Gastroesophageal sphincter (tissue), 3 donors: Measurements from ENCODE around the gene ZNF594.

Experiments
- EP300 ChIP-seq: sonication (generic); formaldehyde crosslinking; IDR thresholded peaks from one replicate; pipeline ENCODE4 v1.6.1; 2017; ENCODE audit warnings: antibody characterized with exemption, mild to moderate bottlenecking
- POLR2A ChIP-seq, 2 donors: fragments of 450-650 bp; IDR thresholded peaks; one replicate each; pipeline ENCODE4 v1.6.1; 2017; ENCODE audit warnings: antibody characterized with exemption in 2 of 2, mild to moderate bottlenecking in 2 of 2, moderate library complexity in 1 of 2
- TF ChIP-seq, protein P1 (sequence below), 4 experiments: fragments of 200-600 bp in 2 of 4; fragments of 450-650 bp in 2 of 4; sonication (generic) in 1 of 4; IDR thresholded peaks; one replicate each; pipeline ENCODE4 v1.5.1; 2017 to 2019; ENCODE audit warnings: antibody characterized with exemption in 4 of 4, mild to moderate bottlenecking in 2 of 4, moderate library complexity in 2 of 4

DNA sequence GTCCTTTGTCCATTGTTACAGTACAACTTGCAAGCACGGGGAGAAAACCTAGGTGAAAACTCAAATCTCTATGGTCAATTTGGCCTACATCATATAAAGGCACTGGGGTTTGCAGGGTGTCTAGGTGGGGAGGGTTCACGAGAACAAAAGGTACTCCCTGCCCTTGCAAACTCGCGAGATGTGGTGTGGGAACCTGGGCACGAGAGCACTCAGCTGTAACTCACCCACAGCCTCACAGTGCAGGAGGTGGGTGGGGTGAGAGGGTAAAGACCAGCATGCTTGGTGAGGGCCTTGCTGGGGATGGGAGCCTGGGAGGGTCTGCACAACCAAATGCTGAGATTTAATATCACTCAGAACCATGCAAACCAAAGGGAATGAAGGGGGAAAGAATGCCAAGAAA is 18.4 kb upstream of the ZNF594 start:
- TF ChIP-seq, protein P1, sequence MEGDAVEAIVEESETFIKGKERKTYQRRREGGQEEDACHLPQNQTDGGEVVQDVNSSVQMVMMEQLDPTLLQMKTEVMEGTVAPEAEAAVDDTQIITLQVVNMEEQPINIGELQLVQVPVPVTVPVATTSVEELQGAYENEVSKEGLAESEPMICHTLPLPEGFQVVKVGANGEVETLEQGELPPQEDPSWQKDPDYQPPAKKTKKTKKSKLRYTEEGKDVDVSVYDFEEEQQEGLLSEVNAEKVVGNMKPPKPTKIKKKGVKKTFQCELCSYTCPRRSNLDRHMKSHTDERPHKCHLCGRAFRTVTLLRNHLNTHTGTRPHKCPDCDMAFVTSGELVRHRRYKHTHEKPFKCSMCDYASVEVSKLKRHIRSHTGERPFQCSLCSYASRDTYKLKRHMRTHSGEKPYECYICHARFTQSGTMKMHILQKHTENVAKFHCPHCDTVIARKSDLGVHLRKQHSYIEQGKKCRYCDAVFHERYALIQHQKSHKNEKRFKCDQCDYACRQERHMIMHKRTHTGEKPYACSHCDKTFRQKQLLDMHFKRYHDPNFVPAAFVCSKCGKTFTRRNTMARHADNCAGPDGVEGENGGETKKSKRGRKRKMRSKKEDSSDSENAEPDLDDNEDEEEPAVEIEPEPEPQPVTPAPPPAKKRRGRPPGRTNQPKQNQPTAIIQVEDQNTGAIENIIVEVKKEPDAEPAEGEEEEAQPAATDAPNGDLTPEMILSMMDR (IDR thresholded peaks at IDR 0.05) = no peak
- TF ChIP-seq EP300 = no peak
- TF ChIP-seq POLR2A (IDR thresholded peaks at IDR 0.05) = no peak
